ENCODE results near the gene AGBL1.

The AGBL1 gene

DNA sequence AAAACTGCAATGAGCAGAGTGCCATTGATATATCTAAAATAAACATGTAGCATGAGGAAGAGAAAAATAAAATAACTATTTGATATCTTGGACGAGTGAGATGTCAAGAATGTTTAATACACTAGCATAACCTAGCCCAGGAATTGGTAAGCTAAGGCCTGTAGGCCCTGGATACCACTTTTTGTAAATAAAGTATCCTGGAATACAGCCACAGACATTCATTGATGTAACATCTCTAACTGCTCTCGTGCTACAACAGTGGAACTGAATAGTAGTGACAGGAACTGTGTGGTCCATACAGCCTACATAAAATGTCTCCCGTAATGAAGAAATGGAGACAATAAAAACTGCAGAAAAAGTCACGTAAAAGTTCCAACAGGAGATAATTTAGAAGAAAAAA, 869.0 kb downstream of the AGBL1 start:
- DNase-seq (ENCODE audit: low read depth): no peak

- DNase-seq (ENCODE audit: low read depth): no peak
Measured at GRCh38 chr15:86959254-86959653, 879.6 kb downstream of the AGBL1 start.

DNA sequence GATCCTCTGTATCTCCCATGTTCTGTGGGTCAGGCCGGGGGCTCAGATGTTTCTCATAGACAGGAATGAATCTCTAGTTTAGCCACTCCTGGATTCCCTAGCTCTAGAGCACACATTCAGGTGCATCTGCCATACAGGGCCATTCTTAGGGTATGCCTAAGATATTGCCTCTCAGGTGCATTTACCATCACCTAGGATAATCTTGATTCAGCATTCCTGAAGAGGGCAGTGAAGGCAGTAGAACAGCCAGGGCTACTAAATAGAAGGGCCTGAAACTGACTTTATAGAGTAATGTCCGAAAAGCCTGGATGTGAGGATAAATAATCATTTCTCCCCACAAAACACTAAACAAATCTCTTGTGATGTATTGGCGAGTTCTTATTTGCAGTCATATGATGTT, 882.0 kb downstream of the AGBL1 start:
- DNase-seq (ENCODE audit: low read depth): no peak

DNA sequence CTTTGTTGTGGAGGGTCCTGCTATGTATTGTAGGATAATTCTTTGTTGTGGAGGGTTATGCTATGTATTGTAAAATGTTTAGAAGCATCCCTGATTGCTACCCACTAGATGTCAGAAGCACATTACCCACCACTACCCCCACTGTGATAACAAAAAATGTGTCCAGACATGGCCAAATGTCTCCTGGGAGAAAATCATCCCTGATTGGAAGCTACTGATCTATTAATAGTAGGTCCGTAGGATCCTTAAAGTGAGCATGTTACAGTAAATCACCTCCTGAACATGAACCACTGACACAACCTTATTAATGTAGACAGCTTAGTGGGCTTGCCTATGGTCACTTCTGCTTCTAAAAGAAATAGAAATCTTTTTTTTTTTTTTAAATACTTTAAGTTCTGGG, 884.6 kb downstream of the AGBL1 start:
- no peak for DNase-seq (ENCODE audit: low read depth)

DNA sequence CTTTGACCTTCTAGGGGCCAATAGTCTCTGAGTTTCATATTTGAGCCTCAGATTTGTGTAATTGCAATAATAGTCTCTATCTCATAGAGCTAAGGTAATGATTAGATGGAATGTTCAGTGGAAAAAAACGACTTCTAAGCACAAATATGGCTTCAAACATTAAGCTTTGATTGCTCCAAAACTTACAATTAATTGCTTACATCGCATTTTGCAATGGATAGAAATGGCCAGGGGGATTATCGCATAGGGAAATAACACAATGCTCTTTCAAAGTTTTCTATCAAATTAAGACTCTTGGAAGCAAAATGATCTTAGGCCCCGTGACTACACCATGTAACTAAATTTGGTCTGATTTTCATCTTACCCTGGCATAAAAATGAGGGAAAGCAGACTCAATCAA, 888.6 kb downstream of the AGBL1 start:
- DNase-seq (ENCODE audit: low read depth): no peak

DNA sequence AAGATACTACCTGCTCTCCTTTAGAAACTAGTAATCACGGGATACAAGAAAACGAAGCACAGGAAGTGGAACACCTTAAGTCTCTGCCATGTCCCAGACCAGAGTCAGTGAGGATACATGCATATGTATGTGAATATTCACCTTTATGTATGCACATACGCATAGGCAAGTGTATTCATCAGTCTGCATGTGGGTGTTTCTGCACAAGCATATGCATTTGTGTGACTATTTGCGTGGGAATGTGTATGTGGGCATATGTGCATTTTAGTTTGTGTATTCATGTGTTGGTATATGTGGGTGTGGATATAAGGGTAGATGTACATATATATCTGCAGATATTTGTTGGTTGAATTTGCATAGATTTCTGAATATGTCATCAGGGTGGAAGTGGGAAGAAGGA, 889.7 kb downstream of the AGBL1 start:
- DNase-seq (ENCODE audit: low read depth): no peak

GRCh38 chr15:86973284-86973844, 893.7 kb downstream of the AGBL1 start:
- no peak for DNase-seq (ENCODE audit: low read depth)

GRCh38 chr15:86988033-86988432, 908.4 kb downstream of the AGBL1 start:
- no peak for DNase-seq (ENCODE audit: low read depth)

GRCh38 chr15:87021751-87022150, 942.1 kb downstream of the AGBL1 start:
- DNase-seq (ENCODE audit: low read depth): no peak

GRCh38 chr15:87031540-87032230, 952.0 kb downstream of the AGBL1 start:
- no peak for DNase-seq (ENCODE audit: low read depth)

- DNase-seq (ENCODE audit: low read depth): no peak
Measured at GRCh38 chr15:87032295-87032694, 952.6 kb downstream of the AGBL1 start.

DNA sequence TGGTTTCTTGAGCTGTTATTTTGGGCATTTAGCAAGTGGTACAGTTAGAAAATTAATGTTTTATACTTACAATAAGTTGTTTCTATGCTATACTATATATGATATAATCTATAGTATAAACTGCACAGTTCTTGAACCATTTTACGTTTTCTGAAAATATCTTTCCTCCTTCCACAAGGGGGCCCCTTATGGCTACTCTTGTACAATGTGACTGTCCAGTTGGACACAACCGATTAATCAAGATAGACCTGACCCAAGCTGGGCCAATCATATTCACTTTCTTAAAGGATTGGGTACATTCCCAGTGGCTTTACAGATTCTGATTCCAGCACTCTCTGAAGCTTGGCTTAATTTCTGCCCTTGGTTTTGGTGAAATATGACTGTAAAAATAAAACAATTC, 953.4 kb downstream of the AGBL1 start:
- DNase-seq (ENCODE audit: low read depth): peak; percentile 33

DNA sequence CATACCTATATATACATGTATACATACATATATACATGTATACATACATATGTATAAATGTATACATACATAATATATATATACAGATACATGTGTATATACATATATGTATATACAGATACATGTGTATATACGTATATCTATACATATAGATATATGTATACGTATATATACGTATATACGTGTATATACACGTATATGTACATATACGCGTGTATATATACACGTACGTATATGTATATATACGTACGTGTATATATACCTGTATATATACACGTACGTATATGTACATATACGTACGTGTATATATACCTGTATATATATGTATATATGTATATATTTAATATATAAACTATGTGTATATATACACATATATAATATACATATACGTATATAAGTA, 955.2 kb downstream of the AGBL1 start:
- DNase-seq (ENCODE audit: low read depth): no peak

DNA sequence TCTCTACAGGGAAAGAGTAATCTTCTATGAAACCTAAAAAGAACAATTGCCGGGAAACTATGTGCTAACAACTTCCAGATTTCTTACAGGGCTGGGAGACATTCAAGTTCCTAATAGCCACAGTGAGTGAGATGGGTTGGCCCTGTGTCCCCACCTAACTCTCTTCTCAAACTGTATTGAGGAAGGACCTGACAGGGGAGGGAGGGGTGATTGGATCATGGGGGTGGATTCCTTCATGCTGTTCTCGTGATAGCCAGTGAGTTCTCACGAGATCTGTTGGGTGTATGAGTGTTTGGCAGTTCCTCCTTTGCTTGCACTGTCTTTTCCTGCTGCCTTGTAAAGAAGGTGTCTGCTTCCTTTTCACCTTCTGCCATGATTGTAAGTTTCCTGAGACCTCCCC, 958.7 kb downstream of the AGBL1 start:
- no peak for DNase-seq (ENCODE audit: low read depth)

- DNase-seq (ENCODE audit: low read depth): peak; percentile 3
Measured at GRCh38 chr15:87042619-87043018, 962.9 kb downstream of the AGBL1 start.

- peak; percentile 17 for DNase-seq (ENCODE audit: low read depth)
Measured at GRCh38 chr15:87045746-87046145, 966.1 kb downstream of the AGBL1 start.

DNA sequence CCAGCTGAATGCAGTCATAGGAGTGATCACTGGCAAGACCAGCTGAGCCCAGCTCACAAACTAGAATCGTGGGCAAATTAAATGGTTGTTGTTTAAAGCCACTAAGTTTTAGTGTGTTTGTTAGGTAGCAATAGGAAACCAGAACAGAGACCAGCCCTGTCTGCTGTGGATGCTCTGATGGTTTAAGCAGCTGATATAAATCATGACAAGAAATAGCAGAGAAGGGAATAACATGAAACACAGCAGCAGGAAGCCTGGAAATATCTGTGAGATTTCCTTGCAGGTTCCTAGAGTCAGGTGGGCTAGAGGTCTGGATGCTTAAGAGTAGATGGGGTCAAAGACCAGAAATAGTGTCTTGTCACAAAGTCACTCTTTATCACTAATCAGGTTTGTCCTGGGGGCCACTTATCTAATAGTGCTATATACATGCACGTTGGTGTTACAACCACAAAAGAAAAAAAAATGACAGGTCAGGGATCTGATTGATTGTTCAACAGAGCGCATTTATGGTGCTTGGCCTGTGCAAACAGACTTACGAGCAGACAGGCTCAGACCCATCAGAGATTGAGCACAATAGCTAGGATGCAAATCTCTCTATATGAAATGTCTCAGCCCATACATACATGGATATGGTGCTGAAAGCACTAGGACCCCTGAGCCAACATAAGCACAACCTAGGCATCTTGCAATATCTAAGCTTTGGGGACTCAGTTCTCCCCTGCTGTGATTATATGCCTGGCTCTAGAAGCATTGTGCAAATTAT, 967.7 kb downstream of the AGBL1 start:
- no peak for DNase-seq (ENCODE audit: low read depth)

Measured in amniotic epithelial cell (primary cell).